Esophagus squamous epithelium (tissue), 5 donors: Measurements from ENCODE around the gene TMEM158. TPM values are rescaled to one million over a fixed set of nuclear protein-coding genes. Genes with fewer than 3 reads are reported as not detected.
A peak's percentile ranks its signal among the peaks of the same experiment; 100 is the strongest.

Source experiments
- DNase-seq: peaks from one replicate; lab custom pipeline; 2025; lab: John Stamatoyannopoulos, UW
- H3K27ac ChIP-seq, 4 donors: fragments of 200-600 bp; sonication (generic); one replicate each; pipeline ENCODE4 v1.5.1; 2016 to 2019; ENCODE audit warnings: mild to moderate bottlenecking in 1 of 4
- H3K27me3 ChIP-seq, 4 donors: fragments of 200-600 bp; sonication (generic); 1 replicate in 3 of 4; 2 replicates in 1 of 4; pipeline versions ENCODE4 v1.5.1 to v1.6.0; 2017 to 2021; ENCODE audit warnings: antibody characterized with exemption in 1 of 4
- H3K36me3 ChIP-seq, 3 donors: fragments of 200-600 bp; sonication (generic); one replicate each; pipeline ENCODE4 v1.5.1; 2016 to 2019
- H3K4me1 ChIP-seq, 3 donors: fragments of 200-600 bp; sonication (generic); one replicate each; pipeline ENCODE4 v1.5.1; 2017 to 2019
- H3K4me3 ChIP-seq, 4 donors: fragments of 200-600 bp; sonication (generic); 1 replicate in 3 of 4; 2 replicates in 1 of 4; pipeline ENCODE4 v1.5.1; 2016 to 2019; ENCODE audit warnings: mild to moderate bottlenecking in 2 of 4, moderate library complexity in 1 of 4
- H3K9me3 ChIP-seq, 3 donors: fragments of 200-600 bp; sonication (generic); one replicate each; pipeline ENCODE4 v1.5.1; 2016 to 2019
- CTCF ChIP-seq, 6 experiments: fragments of 450-650 bp in 4 of 6; fragments of 200-600 bp in 2 of 6; sonication (generic) in 2 of 6; IDR thresholded peaks; one replicate each; pipeline ENCODE4 v1.5.1; 2016 to 2019; ENCODE audit warnings: antibody characterized with exemption in 6 of 6, mild to moderate bottlenecking in 4 of 6, moderate library complexity in 4 of 6
- POLR2A ChIP-seq, 4 donors: fragments of 450-650 bp; IDR thresholded peaks; one replicate each; pipeline ENCODE4 v1.6.1; 2017; ENCODE audit warnings: antibody characterized with exemption in 4 of 4, mild to moderate bottlenecking in 4 of 4, moderate library complexity in 3 of 4
- WGBS, 2 donors: methylation state at CpG; one replicate each; pipeline ENCODE4 v1.1.5; 2018; 5-methylcytosine and 5-hydroxymethylcytosine counted together
- intact Hi-C: fragments of 100-400 bp; cut with DNase I; formaldehyde crosslinking; loops from one replicate; pipeline ENCODE4 v1.15.0; 2022
- total RNA-seq, 4 donors: library from RNA; depleted of rRNA; stranded (reverse); fragments of >200 nt; gene quantifications; one replicate each; pipeline ENCODE4 v1.1.0, GENCODE V29; 2016
- donor health status: DM: yes; HTN: yes; CAD: no.

TMEM158 gene
- total RNA-seq, result 10 to 100 TPM in 1 of 4 donors, 1 to 10 TPM in 3; 1.8 to 14.7 (median 4.4) TPM

GRCh38 chr3:45226206-45226915, at the start of gene TMEM158:
TSS of gene TMEM158 (minus strand) at chr3:45226287. CDS start at chr3:45226027, 260 bp downstream.
- peak within 1 kb of the TSS; percentile 37 to 82 (median 56) for H3K4me3 ChIP-seq
- H3K27me3 ChIP-seq, result peaks cover 0 to 81% (median 6%) of the 10 kb centered on the region in 4 donors
- H3K27ac ChIP-seq, result peak within 1 kb of the TSS; percentile 44 to 84 (median 80)
- WGBS, 2 donors, result 5 to 6% methylated on average over 9 to 20 of the region's 63 CpGs
- peaks cover 6 to 38% (median 9%) of the 10 kb centered on the region in 3 donors for H3K4me1 ChIP-seq
- no peak for DNase-seq
- intact Hi-C loops, result loop anchor here (10.0 kb wide), 1 partner anchor 268 kb away; no protein-coding TSS in a partner anchor
- H3K36me3 ChIP-seq, result no peaks in the 10 kb centered on the region
- TF ChIP-seq POLR2A (IDR thresholded peaks at IDR 0.05) (peak in 2 of 4 donors; percentile 33 to 42), CTCF (IDR thresholded peaks at IDR 0.05) (no peak)
- no peaks in the 10 kb centered on the region for H3K9me3 ChIP-seq

DNA sequence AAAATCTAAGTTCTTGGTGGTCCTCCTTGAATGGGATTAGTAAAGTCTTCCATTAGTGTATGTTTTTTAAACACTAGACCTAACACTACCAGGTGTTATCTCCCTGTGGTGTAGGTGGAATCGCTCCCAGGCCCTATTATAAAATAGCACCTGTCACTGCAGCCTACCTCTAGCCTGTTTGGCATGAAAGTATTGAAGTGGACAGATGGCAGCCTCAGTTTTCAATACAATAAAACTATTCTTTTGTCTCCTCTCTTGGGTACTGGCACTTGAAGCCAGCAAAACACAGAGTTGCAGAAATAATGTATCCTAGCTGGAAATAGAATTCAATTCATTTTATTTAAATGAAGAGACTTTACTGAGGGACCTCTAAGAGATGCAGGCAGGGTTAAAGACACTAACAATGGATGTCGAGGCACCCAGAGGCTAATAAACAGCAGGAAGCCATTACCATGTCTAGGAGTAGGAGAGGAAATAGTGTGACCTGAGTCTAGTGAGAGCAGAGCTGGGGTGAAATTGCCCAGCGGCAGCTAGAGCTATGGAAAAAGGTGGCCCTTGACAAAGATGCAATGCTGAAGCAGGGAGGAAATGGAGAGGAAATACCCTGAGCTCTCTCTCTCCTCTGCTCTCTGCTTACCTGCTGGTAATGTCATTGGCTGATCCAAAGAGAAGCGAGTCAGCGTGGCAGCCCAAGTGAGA, 49.1 kb upstream of the TMEM158 start:
- TF ChIP-seq POLR2A (IDR thresholded peaks at IDR 0.05) (no peak), CTCF (IDR thresholded peaks at IDR 0.05) (no peak)
- Histone ChIP-seq H3K27ac (no peak overlapping the region), H3K4me1 (no peaks in the 10 kb centered on the region), H3K36me3 (no peaks in the 10 kb centered on the region), H3K9me3 (peaks cover 0 to 9% (median 9%) of the 10 kb centered on the region in 3 donors), H3K27me3 (peaks cover 0 to 4% (median 0%) of the 10 kb centered on the region in 4 donors), H3K4me3 (no peak overlapping the region)
- DNase-seq, result no peak
- 45 to 56% methylated on average over 5 of the region's 5 CpGs for WGBS, 2 donors
- intact Hi-C loops, result no loop called here

DNA sequence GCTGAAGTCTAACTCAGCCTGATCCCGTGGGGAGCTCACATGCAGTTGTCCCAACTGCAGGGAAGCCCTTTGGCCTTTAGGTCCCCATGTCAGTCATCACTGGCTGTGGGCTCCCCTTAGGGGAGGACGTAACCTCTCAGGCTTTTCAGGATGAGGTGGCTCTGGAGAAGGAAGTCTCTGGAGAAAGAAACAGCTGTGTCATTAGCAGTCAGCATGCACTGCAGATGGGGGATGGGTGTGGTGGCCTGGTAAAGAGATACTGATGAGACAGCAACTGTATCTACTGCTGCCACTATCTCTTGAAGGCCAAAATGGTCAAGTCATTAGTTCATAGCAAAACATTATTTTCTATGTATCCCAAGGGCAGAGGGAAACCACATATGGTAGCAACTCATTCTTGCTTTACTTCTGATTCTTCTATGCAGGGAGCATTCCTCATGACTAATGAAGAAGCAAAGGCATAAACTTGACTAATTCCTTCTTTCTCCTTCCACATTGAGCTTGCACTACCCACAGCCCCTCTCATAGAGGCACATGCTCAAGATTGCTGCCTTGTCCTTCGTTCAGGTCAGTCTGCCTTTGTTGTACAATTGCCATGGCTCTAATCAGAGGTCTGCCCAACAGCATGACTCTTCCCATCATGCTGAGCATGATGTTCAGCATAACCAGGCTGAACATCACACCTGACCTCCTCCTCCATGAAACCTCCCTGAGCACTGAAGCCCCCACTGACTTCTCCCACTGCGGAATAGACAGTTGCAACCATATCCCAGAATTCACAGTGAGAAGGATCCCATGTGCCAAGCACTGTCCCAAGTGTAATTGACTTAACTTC, 47.8 kb upstream of the TMEM158 start:
- Histone ChIP-seq H3K4me3 (no peak overlapping the region), H3K27me3 (peaks cover 0 to 4% (median 0%) of the 10 kb centered on the region in 4 donors), H3K9me3 (peaks cover 0 to 9% (median 9%) of the 10 kb centered on the region in 3 donors), H3K36me3 (no peaks in the 10 kb centered on the region), H3K4me1 (no peaks in the 10 kb centered on the region), H3K27ac (no peak overlapping the region)
- intact Hi-C loops, result no loop called here
- no peak for DNase-seq
- TF ChIP-seq CTCF (IDR thresholded peaks at IDR 0.05) (no peak), POLR2A (IDR thresholded peaks at IDR 0.05) (no peak)
- 76% methylated on average over 3 to 4 of the region's 4 CpGs for WGBS, 2 donors

GRCh38 chr3:45272828-45273470, 46.9 kb upstream of the TMEM158 start:
- TF ChIP-seq POLR2A (IDR thresholded peaks at IDR 0.05), result no peak
- intact Hi-C loops, result no loop called here
- no peaks in the 10 kb centered on the region for H3K36me3 ChIP-seq
- 69 to 78% methylated on average over 4 to 5 of the region's 6 CpGs for WGBS, 2 donors
- H3K27me3 ChIP-seq, result peaks cover 0 to 4% (median 0%) of the 10 kb centered on the region in 4 donors
- H3K4me3 ChIP-seq, result no peak overlapping the region
- DNase-seq, result no peak
- H3K27ac ChIP-seq, result peak overlapping the region; percentile 20 to 67 (median 64)
- peaks cover 0 to 9% (median 6%) of the 10 kb centered on the region in 3 donors for H3K9me3 ChIP-seq
- H3K4me1 ChIP-seq, result no peaks in the 10 kb centered on the region
